LNCAP (cell line): Measurements from ENCODE around the gene ZNF785.

Source experiments
- TF ChIP-seq, protein P1 (sequence below): fragments of 450-650 bp; IDR thresholded peaks from 2 replicates; pipeline ENCODE4 v1.5.1; 2017; ENCODE audit warnings: mild to moderate bottlenecking

Gene ZNF785

GRCh38 chr16:30570636-30571444 is 14.7 kb downstream of the ZNF785 start:
- TF ChIP-seq, protein P1, sequence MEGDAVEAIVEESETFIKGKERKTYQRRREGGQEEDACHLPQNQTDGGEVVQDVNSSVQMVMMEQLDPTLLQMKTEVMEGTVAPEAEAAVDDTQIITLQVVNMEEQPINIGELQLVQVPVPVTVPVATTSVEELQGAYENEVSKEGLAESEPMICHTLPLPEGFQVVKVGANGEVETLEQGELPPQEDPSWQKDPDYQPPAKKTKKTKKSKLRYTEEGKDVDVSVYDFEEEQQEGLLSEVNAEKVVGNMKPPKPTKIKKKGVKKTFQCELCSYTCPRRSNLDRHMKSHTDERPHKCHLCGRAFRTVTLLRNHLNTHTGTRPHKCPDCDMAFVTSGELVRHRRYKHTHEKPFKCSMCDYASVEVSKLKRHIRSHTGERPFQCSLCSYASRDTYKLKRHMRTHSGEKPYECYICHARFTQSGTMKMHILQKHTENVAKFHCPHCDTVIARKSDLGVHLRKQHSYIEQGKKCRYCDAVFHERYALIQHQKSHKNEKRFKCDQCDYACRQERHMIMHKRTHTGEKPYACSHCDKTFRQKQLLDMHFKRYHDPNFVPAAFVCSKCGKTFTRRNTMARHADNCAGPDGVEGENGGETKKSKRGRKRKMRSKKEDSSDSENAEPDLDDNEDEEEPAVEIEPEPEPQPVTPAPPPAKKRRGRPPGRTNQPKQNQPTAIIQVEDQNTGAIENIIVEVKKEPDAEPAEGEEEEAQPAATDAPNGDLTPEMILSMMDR = no peak

DNA sequence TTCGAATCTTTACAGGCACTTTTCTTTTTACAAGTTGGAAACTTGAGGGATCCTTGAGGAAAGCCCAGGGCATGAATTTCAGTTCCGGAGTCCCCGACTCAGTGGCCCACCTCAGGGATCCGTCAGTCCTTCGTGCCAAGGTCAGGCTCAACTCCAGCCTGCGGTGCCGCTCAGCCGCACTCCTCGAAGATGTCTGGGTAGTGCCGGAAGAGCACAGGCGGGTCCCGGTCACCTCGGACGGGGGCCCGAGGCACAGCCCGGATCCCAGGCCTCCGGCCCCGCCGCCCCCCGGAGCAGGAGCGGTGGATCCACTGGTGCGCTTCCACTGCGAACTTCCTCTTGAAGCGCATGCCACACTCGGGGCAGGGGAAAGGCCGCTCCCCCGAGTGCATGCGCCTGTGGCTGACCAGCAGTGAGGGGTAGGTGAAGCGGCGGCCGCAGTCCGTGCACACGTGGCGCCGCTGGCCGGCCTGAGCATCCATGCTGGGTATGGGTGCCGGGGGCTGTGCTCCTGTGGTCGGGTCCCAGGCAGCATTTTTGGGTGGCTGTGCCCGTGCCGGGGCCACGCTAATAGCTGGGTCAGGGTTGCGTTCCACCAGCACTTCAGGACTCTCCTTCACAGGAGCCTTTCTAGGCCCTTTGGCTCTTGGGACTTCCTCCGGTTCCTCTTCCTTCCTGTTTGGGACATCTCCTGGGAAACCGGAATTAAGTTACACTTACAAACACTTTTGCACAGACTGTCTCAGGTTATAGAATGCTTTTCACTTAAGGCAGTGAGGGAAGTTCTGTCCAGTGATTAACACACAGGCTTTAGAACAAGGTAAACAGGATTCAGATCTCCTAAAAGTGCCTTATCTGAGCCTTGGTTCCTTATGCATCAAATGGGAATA is 15.5 kb downstream of the ZNF785 start:
- TF ChIP-seq, protein P1 = no peak

GRCh38 chr16:30569281-30569680 is 16.2 kb downstream of the ZNF785 start:
- TF ChIP-seq, protein P1 = no peak

- TF ChIP-seq, protein P1 = no peak
Measured at GRCh38 chr16:30567991-30568638, 17.4 kb downstream of the ZNF785 start.

DNA sequence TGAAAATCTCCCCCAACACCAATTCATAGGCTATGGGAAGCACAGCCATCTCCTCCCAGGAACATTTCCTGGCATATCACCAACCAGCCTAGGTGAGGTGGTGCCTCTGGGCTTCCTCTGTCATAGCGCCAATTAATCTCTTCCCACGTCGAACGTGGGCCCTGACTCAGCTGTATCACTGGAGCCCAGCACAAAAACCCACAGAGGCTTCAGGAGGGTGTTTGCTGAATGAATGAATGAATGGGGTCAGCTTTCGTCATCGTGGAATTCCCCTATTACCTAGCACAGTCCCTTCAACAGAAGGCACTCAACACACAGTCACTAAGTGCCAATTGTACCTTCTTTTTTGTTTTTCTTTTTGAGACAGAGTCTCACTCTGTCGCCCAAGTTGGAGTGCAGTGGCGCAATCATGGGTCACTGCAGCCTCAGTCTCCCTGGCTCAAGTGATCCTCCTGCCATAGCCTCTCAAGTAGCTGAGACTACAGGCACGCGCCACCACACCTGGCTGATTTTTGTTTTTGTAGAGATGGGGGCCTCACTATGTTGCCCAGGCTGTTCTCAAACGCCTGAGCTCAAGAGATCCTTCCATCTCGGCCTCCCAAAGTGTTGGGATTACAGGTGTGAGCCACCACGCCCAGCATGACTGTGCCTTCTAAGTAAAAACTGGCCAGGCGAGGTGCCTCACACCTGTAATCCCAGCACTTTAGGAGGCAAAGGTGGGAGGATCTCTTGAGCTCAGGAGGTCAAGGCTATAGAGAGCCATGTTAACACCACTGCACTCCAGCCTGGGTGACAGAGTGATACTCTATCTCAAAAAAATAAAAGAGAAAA is 18.1 kb downstream of the ZNF785 start:
- TF ChIP-seq, protein P1 = no peak

- TF ChIP-seq, protein P1 = no peak
Measured at GRCh38 chr16:30566531-30566930, 19.0 kb downstream of the ZNF785 start.
